HG03175 (cell line): ENCODE measurements around the gene ITIH1.

Experiments used
- ATAC-seq: cut with Tn5 transposase; IDR thresholded peaks from one replicate; pipeline ENCODE4 v1.9.1; 2021; ENCODE audit warnings: mild to moderate bottlenecking, moderate library complexity; ENCODE audit not compliant: unreplicated experiment

Gene ITIH1

DNA sequence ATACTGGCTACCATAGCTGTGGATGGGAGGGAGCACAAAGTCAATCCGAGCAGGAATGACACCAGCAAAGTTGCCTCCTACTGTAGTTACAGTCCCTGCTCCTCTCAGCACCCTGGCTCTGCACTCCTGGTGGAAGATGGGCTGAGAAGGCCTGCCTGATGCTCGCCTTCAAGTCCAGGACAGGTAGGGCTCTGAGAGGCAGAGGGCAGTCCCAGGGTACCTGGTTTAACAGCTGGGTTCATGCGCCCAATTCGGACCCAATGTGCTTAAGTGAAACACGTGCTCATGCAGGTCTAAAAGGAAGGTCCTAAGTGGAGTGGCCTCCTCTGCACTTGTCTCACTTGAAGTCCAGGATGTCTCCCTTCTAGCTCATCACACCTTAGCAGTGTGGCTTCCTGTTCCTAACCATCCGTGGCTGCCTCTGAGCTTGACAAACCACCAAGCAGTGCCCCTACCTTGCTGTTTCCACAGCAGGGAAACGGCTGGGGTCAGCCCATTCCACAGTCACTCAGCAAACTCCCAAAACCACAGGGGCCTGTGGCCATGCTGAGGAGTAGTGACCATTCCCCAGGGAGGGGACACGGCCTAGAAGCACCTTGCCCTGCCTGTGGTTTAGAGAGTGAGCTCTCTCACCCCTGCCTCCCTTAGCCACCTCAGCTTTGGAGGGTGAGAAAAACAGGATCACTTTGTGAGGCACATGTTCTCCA lies 61.3 kb downstream of the ITIH1 start:
- ATAC-seq, result peak; percentile 75

DNA sequence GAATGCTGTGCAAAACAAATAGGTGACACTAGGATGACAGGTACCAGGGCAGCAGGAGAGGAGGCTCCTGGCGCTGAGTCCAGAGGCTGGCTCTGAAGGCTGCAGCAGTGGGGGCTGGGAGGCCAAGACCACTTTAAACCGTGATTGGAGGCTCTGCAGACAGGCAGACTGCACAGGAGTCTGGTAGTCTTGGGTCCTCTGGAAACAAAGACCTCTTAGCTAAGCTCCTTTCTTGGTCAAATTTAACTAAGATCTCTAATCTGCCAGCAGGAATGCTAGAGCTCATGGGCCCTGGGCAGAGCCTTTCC lies 61.8 kb downstream of the ITIH1 start:
- no peak for ATAC-seq

DNA sequence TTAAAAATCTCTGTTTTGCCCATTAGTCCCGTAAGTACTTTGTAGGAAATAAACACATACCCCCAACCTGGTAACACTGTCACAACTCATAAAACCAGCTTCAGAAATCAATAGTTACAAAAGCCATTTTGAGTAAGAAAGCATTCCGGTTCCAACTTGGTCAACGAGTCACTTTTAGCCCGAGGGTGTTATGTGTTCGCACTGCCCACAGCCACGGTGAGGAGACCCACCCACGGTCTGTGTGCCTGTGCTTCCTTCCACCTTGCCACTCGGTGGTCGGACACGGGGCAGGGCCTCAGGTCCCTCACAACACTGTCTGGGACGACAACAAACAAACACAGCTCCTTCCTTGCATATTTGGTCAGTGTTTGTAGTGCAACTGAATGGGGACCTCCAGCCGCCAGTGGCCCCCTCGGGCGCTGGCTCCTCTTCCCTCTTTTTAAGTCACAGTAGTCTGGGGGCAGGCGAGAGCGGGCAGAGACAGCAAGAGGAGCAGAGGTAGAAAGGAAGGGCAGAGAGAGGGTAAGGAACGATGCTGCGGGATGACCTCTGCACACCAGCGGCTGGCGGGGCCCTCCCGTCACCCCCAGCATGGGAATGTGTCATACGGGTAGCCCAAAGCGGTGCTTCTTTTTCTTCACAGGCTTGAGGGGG lies 62.6 kb downstream of the ITIH1 start:
- no peak for ATAC-seq

DNA sequence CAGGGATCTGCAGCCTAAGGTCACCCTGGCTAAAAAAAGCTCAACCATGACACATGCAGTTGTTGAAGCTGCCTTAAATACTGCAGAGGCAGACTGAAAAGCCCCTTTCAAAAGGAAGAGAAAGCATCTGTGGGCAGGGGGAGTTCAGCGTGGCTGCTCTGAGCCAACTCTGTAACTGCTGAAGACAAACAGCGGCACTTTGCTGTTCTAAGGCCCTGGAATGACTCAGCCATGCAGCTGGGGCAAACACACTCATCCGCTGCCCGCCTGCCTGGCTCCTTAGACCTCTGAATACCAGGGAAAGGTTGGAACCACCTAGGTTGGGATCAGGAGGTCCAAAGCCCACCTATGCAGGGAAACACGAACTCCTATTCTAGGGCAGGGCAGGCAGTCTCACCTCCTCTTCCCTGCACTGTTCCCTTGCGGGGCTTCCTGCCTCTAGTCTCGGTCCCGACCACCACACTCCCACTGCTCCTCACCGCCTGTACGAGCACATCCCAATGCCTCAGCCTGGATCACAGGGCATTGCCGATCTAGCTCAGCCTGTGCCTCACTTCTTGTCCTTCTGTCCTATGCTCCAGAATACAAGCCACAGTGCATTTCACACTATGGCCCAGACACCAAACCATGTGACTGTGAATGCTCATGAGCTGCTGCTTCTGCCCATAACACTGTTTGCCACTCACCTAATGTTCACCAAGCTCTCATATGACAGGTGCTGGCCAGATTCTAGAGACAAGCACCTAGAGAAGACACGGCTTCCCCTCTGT lies 64.0 kb downstream of the ITIH1 start:
- ATAC-seq, result no peak
